Measurements from ENCODE around the gene FMNL3. TPM values are rescaled to one million over a fixed set of nuclear protein-coding genes. Genes with fewer than 3 reads are reported as not detected.

The FMNL3 gene
- total RNA-seq, 1 donor = 24.6 TPM

GRCh38 chr12:49636574-49636973 lies 70.6 kb downstream of the FMNL3 start:
- no peak overlapping the region for H3K27ac ChIP-seq (ENCODE audit: low read depth, low read length)
- no peak for DNase-seq (ENCODE audit: insufficient read length, low spot score, missing footprints)
- peaks cover 13% of the 10 kb centered on the region for H3K36me3 ChIP-seq (ENCODE audit: insufficient read depth, low read length)
- no peak overlapping the region for H3K4me3 ChIP-seq (ENCODE audit: insufficient read depth, low read length)
- H3K27me3 ChIP-seq (ENCODE audit: insufficient read depth, low read length) = no peaks in the 10 kb centered on the region
- no peak for TF ChIP-seq CTCF (IDR thresholded peaks at IDR 0.05; ENCODE audit: extremely low read depth, low read depth, low read length)
- H3K4me1 ChIP-seq (ENCODE audit: insufficient read depth, low read length) = no peaks in the 10 kb centered on the region
- no peaks in the 10 kb centered on the region for H3K79me2 ChIP-seq (ENCODE audit: insufficient read depth, low read length)
- H2AFZ ChIP-seq (ENCODE audit: low read length) = no peak overlapping the region
- H3K4me2 ChIP-seq (ENCODE audit: insufficient read depth, low read length) = no peak overlapping the region
- H3K9me3 ChIP-seq (ENCODE audit: low read depth, low read length) = no peaks in the 10 kb centered on the region
- no peaks in the 10 kb centered on the region for H4K20me1 ChIP-seq (ENCODE audit: insufficient read depth, low read length)

GRCh38 chr12:49635656-49636055 lies 71.5 kb downstream of the FMNL3 start:
- Histone ChIP-seq H3K9me3 (ENCODE audit: low read depth, low read length) (no peaks in the 10 kb centered on the region), H4K20me1 (ENCODE audit: insufficient read depth, low read length) (peaks cover 2% of the 10 kb centered on the region), H3K4me2 (ENCODE audit: insufficient read depth, low read length) (no peak overlapping the region), H3K4me1 (ENCODE audit: insufficient read depth, low read length) (no peaks in the 10 kb centered on the region), H3K36me3 (ENCODE audit: insufficient read depth, low read length) (peaks cover 5% of the 10 kb centered on the region), H3K4me3 (ENCODE audit: insufficient read depth, low read length) (no peak overlapping the region), H2AFZ (ENCODE audit: low read length) (no peak overlapping the region), H3K27ac (ENCODE audit: low read depth, low read length) (no peak overlapping the region), H3K79me2 (ENCODE audit: insufficient read depth, low read length) (no peaks in the 10 kb centered on the region), H3K27me3 (ENCODE audit: insufficient read depth, low read length) (no peaks in the 10 kb centered on the region)
- DNase-seq (ENCODE audit: insufficient read length, low spot score, missing footprints) = peak; percentile 58
- TF ChIP-seq CTCF (IDR thresholded peaks at IDR 0.05; ENCODE audit: extremely low read depth, low read depth, low read length) = no peak

DNA sequence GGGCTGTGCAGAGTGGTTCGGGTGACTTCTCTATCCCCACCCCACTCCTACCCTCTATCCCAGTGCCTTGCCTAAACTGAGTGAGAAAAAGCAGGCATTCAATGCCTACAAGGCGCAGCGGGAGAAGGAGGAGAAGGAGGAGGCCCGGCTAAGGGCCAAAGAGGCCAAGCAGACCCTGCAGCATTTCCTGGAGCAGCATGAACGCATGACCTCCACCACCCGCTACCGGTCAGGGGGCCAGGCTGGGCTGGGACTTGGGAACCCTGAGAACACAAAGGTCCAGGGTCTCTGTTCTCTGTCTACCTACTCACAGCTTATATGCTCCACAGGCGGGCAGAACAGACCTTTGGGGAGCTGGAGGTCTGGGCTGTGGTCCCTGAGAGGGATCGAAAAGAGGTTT lies 72.2 kb downstream of the FMNL3 start:
- Histone ChIP-seq H3K27ac (ENCODE audit: low read depth, low read length) (no peak overlapping the region), H3K4me1 (ENCODE audit: insufficient read depth, low read length) (no peaks in the 10 kb centered on the region), H3K79me2 (ENCODE audit: insufficient read depth, low read length) (no peaks in the 10 kb centered on the region), H3K27me3 (ENCODE audit: insufficient read depth, low read length) (no peaks in the 10 kb centered on the region), H2AFZ (ENCODE audit: low read length) (no peak overlapping the region), H3K4me3 (ENCODE audit: insufficient read depth, low read length) (no peak overlapping the region), H3K9me3 (ENCODE audit: low read depth, low read length) (no peaks in the 10 kb centered on the region), H4K20me1 (ENCODE audit: insufficient read depth, low read length) (peaks cover 5% of the 10 kb centered on the region), H3K36me3 (ENCODE audit: insufficient read depth, low read length) (peaks cover 5% of the 10 kb centered on the region), H3K4me2 (ENCODE audit: insufficient read depth, low read length) (no peak overlapping the region)
- TF ChIP-seq CTCF (IDR thresholded peaks at IDR 0.05; ENCODE audit: extremely low read depth, low read depth, low read length) = no peak
- peak; percentile 32 for DNase-seq (ENCODE audit: insufficient read length, low spot score, missing footprints)

GRCh38 chr12:49633703-49634345 lies 73.4 kb downstream of the FMNL3 start:
- no peaks in the 10 kb centered on the region for H3K4me1 ChIP-seq (ENCODE audit: insufficient read depth, low read length)
- peaks cover 10% of the 10 kb centered on the region for H4K20me1 ChIP-seq (ENCODE audit: insufficient read depth, low read length)
- H2AFZ ChIP-seq (ENCODE audit: low read length) = no peak overlapping the region
- H3K9me3 ChIP-seq (ENCODE audit: low read depth, low read length) = no peaks in the 10 kb centered on the region
- H3K27ac ChIP-seq (ENCODE audit: low read depth, low read length) = no peak overlapping the region
- no peak overlapping the region for H3K4me3 ChIP-seq (ENCODE audit: insufficient read depth, low read length)
- no peaks in the 10 kb centered on the region for H3K27me3 ChIP-seq (ENCODE audit: insufficient read depth, low read length)
- H3K4me2 ChIP-seq (ENCODE audit: insufficient read depth, low read length) = no peak overlapping the region
- DNase-seq (ENCODE audit: insufficient read length, low spot score, missing footprints) = peak; percentile 79
- TF ChIP-seq CTCF (IDR thresholded peaks at IDR 0.05; ENCODE audit: extremely low read depth, low read depth, low read length) = no peak
- H3K36me3 ChIP-seq (ENCODE audit: insufficient read depth, low read length) = peaks cover 5% of the 10 kb centered on the region
- no peaks in the 10 kb centered on the region for H3K79me2 ChIP-seq (ENCODE audit: insufficient read depth, low read length)
